ENCODE data around the gene UQCR11. TPM values are rescaled to one million over a fixed set of nuclear protein-coding genes. Genes with fewer than 3 reads are reported as not detected.
"Not testable (repeated sequence)": the region's sequence is repeated elsewhere in the genome, so short reads cannot be mapped to it uniquely, and the experiment has no call there.

UQCR11 gene
- total and polyA plus RNA-seq, 8 donors, result 32.2 to 659 (median 153) TPM

- Histone ChIP-seq H3K4me1 (peaks cover 0 to under 1% (median 0%) of the 10 kb centered on the region in 4 donors), H3K27ac (no peak overlapping the region), H3K27me3 (no peaks in the 10 kb centered on the region), H3K4me3 (no peak overlapping the region), H3K9me3 (no peaks in the 10 kb centered on the region), H3K36me3 (peaks cover 14 to 98% (median 89%) of the 10 kb centered on the region in 4 donors)
- 93 to 96% (median 93%) methylated on average over 10 to 16 of the region's 16 CpGs for WGBS, 5 donors
- no peak for DNase-seq
- intact Hi-C loops (cut with DNase I; ENCODE audit: low total_unique reads), result no loop called here
- TF ChIP-seq EP300 (IDR thresholded peaks at IDR 0.05) (no peak), POLR2A (IDR thresholded peaks at IDR 0.05) (no peak), POLR2AphosphoS5 (IDR thresholded peaks at IDR 0.05) (no peak)
- TF ChIP-seq, protein P1, sequence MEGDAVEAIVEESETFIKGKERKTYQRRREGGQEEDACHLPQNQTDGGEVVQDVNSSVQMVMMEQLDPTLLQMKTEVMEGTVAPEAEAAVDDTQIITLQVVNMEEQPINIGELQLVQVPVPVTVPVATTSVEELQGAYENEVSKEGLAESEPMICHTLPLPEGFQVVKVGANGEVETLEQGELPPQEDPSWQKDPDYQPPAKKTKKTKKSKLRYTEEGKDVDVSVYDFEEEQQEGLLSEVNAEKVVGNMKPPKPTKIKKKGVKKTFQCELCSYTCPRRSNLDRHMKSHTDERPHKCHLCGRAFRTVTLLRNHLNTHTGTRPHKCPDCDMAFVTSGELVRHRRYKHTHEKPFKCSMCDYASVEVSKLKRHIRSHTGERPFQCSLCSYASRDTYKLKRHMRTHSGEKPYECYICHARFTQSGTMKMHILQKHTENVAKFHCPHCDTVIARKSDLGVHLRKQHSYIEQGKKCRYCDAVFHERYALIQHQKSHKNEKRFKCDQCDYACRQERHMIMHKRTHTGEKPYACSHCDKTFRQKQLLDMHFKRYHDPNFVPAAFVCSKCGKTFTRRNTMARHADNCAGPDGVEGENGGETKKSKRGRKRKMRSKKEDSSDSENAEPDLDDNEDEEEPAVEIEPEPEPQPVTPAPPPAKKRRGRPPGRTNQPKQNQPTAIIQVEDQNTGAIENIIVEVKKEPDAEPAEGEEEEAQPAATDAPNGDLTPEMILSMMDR (IDR thresholded peaks at IDR 0.05), result no peak
Measured at GRCh38 chr19:1644070-1644469, 38.8 kb upstream of the UQCR11 start.

DNA sequence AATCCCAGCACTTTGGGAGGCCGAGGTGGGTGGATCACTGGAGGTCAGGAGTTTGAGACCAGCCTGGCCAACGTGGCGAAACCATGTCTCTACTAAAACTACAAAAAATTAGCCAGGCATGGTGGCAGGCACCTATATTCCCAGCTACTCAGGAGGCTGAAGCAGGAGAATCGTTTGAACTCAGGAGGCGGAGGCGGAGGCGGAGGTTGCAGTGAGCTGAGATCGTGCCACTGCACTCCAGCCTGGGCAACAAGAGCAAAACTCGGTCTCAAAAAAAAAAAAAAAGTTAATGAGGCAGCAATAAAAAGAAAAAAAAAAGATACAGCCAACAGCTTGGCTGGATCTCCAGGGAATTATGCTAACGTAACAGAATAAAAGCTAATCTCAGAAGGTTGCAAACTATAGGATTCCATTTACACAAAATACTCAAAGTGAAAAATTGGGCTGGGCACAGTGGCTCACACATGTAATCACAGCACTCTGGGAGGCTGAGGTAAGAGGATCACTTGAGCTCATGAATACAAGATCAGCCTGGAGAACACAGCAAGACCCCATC lies 35.7 kb upstream of the UQCR11 start:
- intact Hi-C loops (cut with DNase I; ENCODE audit: low total_unique reads); H3K27me3 ChIP-seq; H3K4me3 ChIP-seq; H3K9me3 ChIP-seq; DNase-seq; H3K4me1 ChIP-seq; H3K27ac ChIP-seq: not testable (repeated sequence)
- peaks cover 12 to 98% (median 92%) of the 10 kb centered on the region in 4 donors for H3K36me3 ChIP-seq
- WGBS, 5 donors, result 88 to 94% (median 91%) methylated on average over 10 of the region's 10 CpGs

- H3K27me3 ChIP-seq, result no peaks in the 10 kb centered on the region
- H3K4me3 ChIP-seq, result no peak overlapping the region
- peaks cover 0 to 5% (median 0%) of the 10 kb centered on the region in 4 donors for H3K9me3 ChIP-seq
- intact Hi-C loops (cut with DNase I; ENCODE audit: low total_unique reads), result no loop called here
- no peak for DNase-seq
- H3K27ac ChIP-seq, result no peak overlapping the region
- no peak for TF ChIP-seq POLR2A (IDR thresholded peaks at IDR 0.05)
- no peak for TF ChIP-seq POLR2AphosphoS5 (IDR thresholded peaks at IDR 0.05)
- no peak for TF ChIP-seq EP300 (IDR thresholded peaks at IDR 0.05)
- TF ChIP-seq, protein P1 (IDR thresholded peaks at IDR 0.05), result no peak
- peaks cover 19 to 90% (median 80%) of the 10 kb centered on the region in 4 donors for H3K36me3 ChIP-seq
- H3K4me1 ChIP-seq, result peaks cover 0 to 13% (median 6%) of the 10 kb centered on the region in 4 donors
- 95 to 97% (median 96%) methylated on average over 28 to 34 of the region's 34 CpGs for WGBS, 5 donors
Measured at GRCh38 chr19:1636325-1637236, 31.3 kb upstream of the UQCR11 start.

DNA sequence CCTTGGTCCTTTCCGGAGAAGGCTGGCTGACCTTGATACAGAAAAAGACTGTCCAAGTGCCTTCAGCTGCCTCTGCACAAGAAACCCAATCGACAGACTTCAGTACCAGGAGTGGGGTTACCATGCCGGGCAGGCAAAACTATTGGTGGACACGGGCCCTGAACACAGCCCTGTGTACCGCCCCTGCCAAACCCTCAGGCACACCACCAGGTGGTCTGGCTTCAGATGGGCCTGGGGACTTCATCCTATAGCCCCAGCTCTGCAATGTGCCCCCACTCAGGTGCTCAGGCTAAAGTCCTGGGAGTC lies 29.6 kb upstream of the UQCR11 start:
- Histone ChIP-seq H3K4me1 (peaks cover 0 to 13% (median 6%) of the 10 kb centered on the region in 4 donors), H3K9me3 (peaks cover 0 to 5% (median 0%) of the 10 kb centered on the region in 4 donors), H3K27ac (no peak overlapping the region), H3K4me3 (no peak overlapping the region), H3K27me3 (no peaks in the 10 kb centered on the region), H3K36me3 (peaks cover 22 to 94% (median 83%) of the 10 kb centered on the region in 4 donors)
- 93 to 100% (median 98%) methylated on average over 5 of the region's 5 CpGs for WGBS, 5 donors
- TF ChIP-seq, protein P1 (IDR thresholded peaks at IDR 0.05), result no peak
- TF ChIP-seq POLR2AphosphoS5 (IDR thresholded peaks at IDR 0.05) (no peak), POLR2A (IDR thresholded peaks at IDR 0.05) (no peak), EP300 (IDR thresholded peaks at IDR 0.05) (no peak)
- no peak for DNase-seq
- intact Hi-C loops (cut with DNase I; ENCODE audit: low total_unique reads), result no loop called here

Data from stomach (tissue), 9 donors.